Thymus (tissue), 2 donors: ENCODE measurements around the gene UBE2C. TPM values are rescaled to one million over a fixed set of nuclear protein-coding genes. Genes with fewer than 3 reads are reported as not detected.

Experiments used
- polyA plus RNA-seq: library from polyadenylated mRNA; stranded (reverse); fragments of 200-250 nt; gene quantifications from one replicate; pipeline ENCODE4 v1.2.3, GENCODE V29; 2013
- total RNA-seq: library from RNA; stranded (reverse); fragments of 120-200 nt; gene quantifications from one replicate; pipeline ENCODE4 v1.2.4, GENCODE V29; 2013
- donor health status: healthy.

Gene UBE2C
- total and polyA plus RNA-seq, 2 donors, result 25.1 to 112 TPM

Other genes with a start within 250 kb of the UBE2C start
- gene WFDC8, start 233.4 kb upstream of the UBE2C start, total RNA-seq, result not detected
- not detected for gene WFDC8, start 233.4 kb upstream of the UBE2C start, polyA plus RNA-seq
- gene WFDC10A, start 182.9 kb upstream of the UBE2C start, total RNA-seq, result not detected
- 0.09 TPM for gene WFDC10A, start 182.9 kb upstream of the UBE2C start, polyA plus RNA-seq
- gene WFDC9, start 181.4 kb upstream of the UBE2C start, total RNA-seq, result not detected
- gene WFDC9, start 181.4 kb upstream of the UBE2C start, polyA plus RNA-seq, result not detected
- gene WFDC11, start 142.4 kb upstream of the UBE2C start, total RNA-seq, result not detected
- gene WFDC11, start 142.4 kb upstream of the UBE2C start, polyA plus RNA-seq, result 0.14 TPM
- not detected for gene WFDC13, start 110.6 kb upstream of the UBE2C start, total RNA-seq
- 0.07 TPM for gene WFDC13, start 110.6 kb upstream of the UBE2C start, polyA plus RNA-seq
- gene WFDC10B, start 107.6 kb upstream of the UBE2C start, total RNA-seq, result not detected
- gene WFDC10B, start 107.6 kb upstream of the UBE2C start, polyA plus RNA-seq, result 0.23 TPM
- gene SPINT4, start 90.3 kb upstream of the UBE2C start, total RNA-seq, result not detected
- gene SPINT4, start 90.3 kb upstream of the UBE2C start, polyA plus RNA-seq, result not detected
- gene WFDC3, start 20.8 kb upstream of the UBE2C start, total RNA-seq, result 0.61 TPM
- gene WFDC3, start 20.8 kb upstream of the UBE2C start, polyA plus RNA-seq, result 2.1 TPM
- gene DNTTIP1, start 20.7 kb upstream of the UBE2C start, total RNA-seq, result 27.9 TPM
- gene DNTTIP1, start 20.7 kb upstream of the UBE2C start, polyA plus RNA-seq, result 44.3 TPM
- gene TNNC2, start 14.7 kb downstream of the UBE2C start, total RNA-seq, result 2.4 TPM
- 12.6 TPM for gene TNNC2, start 14.7 kb downstream of the UBE2C start, polyA plus RNA-seq
- gene SNX21, start 21.2 kb downstream of the UBE2C start, total RNA-seq, result 3.0 TPM
- 8.4 TPM for gene SNX21, start 21.2 kb downstream of the UBE2C start, polyA plus RNA-seq
- gene ACOT8, start 44.7 kb downstream of the UBE2C start, total RNA-seq, result 32.0 TPM
- gene ACOT8, start 44.7 kb downstream of the UBE2C start, polyA plus RNA-seq, result 30.1 TPM
- gene ZSWIM3, start 45.0 kb downstream of the UBE2C start, total RNA-seq, result 8.0 TPM
- 4.4 TPM for gene ZSWIM3, start 45.0 kb downstream of the UBE2C start, polyA plus RNA-seq
- gene ZSWIM1, start 68.6 kb downstream of the UBE2C start, total RNA-seq, result 5.7 TPM
- gene ZSWIM1, start 68.6 kb downstream of the UBE2C start, polyA plus RNA-seq, result 5.7 TPM
- 3.1 TPM for gene SPATA25, start 75.0 kb downstream of the UBE2C start, total RNA-seq
- gene SPATA25, start 75.0 kb downstream of the UBE2C start, polyA plus RNA-seq, result 5.1 TPM
- 8.1 TPM for gene NEURL2, start 78.6 kb downstream of the UBE2C start, total RNA-seq
- gene NEURL2, start 78.6 kb downstream of the UBE2C start, polyA plus RNA-seq, result 51.4 TPM
- 19.9 TPM for gene CTSA, start 78.7 kb downstream of the UBE2C start, total RNA-seq
- gene CTSA, start 78.7 kb downstream of the UBE2C start, polyA plus RNA-seq, result 56.0 TPM
- gene PLTP, start 99.5 kb downstream of the UBE2C start, total RNA-seq, result 146 TPM
- gene PLTP, start 99.5 kb downstream of the UBE2C start, polyA plus RNA-seq, result 182 TPM
- 13.9 TPM for gene PCIF1, start 122.0 kb downstream of the UBE2C start, total RNA-seq
- 37.4 TPM for gene PCIF1, start 122.0 kb downstream of the UBE2C start, polyA plus RNA-seq
- gene ZNF335, start 159.6 kb downstream of the UBE2C start, total RNA-seq, result 8.3 TPM
- gene ZNF335, start 159.6 kb downstream of the UBE2C start, polyA plus RNA-seq, result 16.5 TPM
- 32.2 TPM for gene MMP9, start 196.3 kb downstream of the UBE2C start, total RNA-seq
- 10.1 TPM for gene MMP9, start 196.3 kb downstream of the UBE2C start, polyA plus RNA-seq
- gene SLC12A5, start 216.6 kb downstream of the UBE2C start, total RNA-seq, result 0.90 TPM
- gene SLC12A5, start 216.6 kb downstream of the UBE2C start, polyA plus RNA-seq, result 4.0 TPM